ENCODE results near the gene HMGN3. TPM values are rescaled to one million over a fixed set of nuclear protein-coding genes. Genes with fewer than 3 reads are reported as not detected.

HMGN3 gene
- total RNA-seq, 1 donor from 2014 or later, result 29.9 TPM

GRCh38 chr6:79226660-79227059 is 7.8 kb downstream of the HMGN3 start:
- H3K27ac Mint-ChIP-seq, result no peak overlapping the region
- intact Hi-C loops (cut with micrococcal nuclease), result no loop called here
- no peak overlapping the region for H3K4me3 Mint-ChIP-seq
- H3K27me3 Mint-ChIP-seq, result no peaks in the 10 kb centered on the region
- no peak for DNase-seq
- no peaks in the 10 kb centered on the region for H3K36me3 Mint-ChIP-seq (ENCODE audit: low read depth)
- ChIA-PET POLR2A (no interaction called here), CTCF (no interaction called here)
- ATAC-seq (ENCODE audit: low read depth), result no peak
- TF ChIP-seq, protein P1, sequence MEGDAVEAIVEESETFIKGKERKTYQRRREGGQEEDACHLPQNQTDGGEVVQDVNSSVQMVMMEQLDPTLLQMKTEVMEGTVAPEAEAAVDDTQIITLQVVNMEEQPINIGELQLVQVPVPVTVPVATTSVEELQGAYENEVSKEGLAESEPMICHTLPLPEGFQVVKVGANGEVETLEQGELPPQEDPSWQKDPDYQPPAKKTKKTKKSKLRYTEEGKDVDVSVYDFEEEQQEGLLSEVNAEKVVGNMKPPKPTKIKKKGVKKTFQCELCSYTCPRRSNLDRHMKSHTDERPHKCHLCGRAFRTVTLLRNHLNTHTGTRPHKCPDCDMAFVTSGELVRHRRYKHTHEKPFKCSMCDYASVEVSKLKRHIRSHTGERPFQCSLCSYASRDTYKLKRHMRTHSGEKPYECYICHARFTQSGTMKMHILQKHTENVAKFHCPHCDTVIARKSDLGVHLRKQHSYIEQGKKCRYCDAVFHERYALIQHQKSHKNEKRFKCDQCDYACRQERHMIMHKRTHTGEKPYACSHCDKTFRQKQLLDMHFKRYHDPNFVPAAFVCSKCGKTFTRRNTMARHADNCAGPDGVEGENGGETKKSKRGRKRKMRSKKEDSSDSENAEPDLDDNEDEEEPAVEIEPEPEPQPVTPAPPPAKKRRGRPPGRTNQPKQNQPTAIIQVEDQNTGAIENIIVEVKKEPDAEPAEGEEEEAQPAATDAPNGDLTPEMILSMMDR (IDR thresholded peaks at IDR 0.05), result no peak
- H3K9me3 Mint-ChIP-seq, result no peaks in the 10 kb centered on the region
- H3K4me1 Mint-ChIP-seq, result no peaks in the 10 kb centered on the region

DNA sequence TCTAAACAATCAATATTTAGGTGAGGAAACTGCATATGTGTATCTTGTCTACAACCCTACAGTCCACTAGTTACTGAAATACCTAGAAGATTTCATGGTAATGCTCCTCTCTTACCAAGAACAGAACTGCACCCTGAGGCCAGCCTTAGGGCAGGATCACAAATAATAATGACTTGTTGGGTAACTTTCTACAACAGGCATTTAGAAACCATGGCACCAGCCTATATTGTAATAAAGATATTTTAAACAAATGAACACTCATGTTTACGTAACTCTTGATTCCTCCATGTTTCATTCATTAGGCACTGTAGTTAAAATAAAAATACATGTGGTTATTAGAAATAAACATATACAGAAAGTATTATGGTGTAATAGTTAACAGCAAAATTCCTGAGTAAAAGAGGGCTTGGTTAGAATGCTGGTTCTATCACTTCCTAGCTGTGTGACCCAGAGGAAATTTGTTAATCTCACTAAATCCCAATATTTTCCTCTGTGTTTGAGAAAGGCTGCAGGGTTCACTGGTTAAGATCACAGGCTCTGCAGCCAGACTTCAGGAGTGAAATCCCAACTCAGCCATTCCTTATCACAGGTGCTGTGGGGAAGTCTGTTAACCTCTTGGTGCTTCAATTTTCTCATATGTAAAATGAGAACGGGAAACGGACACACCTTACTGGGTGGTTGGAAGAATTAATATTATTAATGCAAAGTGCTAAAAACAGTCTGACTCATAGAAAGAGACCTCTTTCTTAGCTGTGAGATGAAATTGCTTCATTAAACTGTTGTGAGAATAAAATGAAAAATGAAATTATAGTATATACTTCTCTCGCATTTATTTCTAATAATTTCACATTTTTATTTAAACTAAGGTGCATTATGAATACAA is 8.5 kb downstream of the HMGN3 start:
- Mint-ChIP-seq H3K27ac (no peak overlapping the region), H3K27me3 (no peaks in the 10 kb centered on the region), H3K36me3 (ENCODE audit: low read depth) (peaks cover 3% of the 10 kb centered on the region), H3K4me1 (no peaks in the 10 kb centered on the region), H3K4me3 (no peak overlapping the region), H3K9me3 (no peaks in the 10 kb centered on the region)
- DNase-seq (no peak), ATAC-seq (ENCODE audit: low read depth) (no peak)
- ChIA-PET POLR2A (no interaction called here), CTCF (no interaction called here)
- TF ChIP-seq, protein P1 (IDR thresholded peaks at IDR 0.05), result no peak
- intact Hi-C loops (cut with micrococcal nuclease), result no loop called here

DNA sequence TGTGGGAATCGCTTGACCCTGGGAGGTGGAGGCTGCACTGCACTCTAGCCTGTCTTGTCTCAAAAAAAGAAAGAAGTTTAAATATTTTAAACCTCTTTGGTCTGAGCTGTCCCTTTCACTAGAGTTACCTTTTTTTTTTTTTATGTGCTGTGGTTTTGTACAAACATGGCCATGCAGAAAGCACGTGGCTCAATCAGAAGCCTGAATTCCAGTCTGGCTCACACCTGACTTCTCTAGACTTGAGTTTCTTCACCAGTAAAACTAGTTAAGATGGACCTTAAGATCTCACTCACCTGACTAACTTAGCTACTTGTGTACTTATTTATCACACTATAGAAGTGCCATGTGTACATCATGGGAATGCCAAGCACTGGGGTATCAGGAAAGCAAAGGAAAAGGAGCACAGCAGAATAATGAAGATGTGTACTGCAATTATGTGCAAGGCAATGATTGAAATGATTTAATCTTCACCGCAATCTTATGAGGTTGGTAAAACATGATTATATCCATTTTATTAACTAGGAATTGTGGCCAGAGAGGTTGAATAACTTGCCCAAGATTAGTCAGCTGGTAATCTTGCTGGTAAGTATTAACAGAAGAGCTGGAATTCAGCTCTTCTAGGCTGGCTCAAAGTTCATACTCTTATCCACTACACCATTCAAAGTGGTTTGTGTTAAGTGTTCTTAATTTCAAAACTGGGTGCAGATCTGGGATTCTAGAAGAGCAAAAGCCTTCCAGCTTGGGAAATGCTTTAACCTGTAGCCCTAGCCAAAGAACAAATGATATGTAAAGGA is 10.7 kb downstream of the HMGN3 start:
- ATAC-seq (ENCODE audit: low read depth), result no peak
- Mint-ChIP-seq H3K4me3 (no peak overlapping the region), H3K4me1 (no peaks in the 10 kb centered on the region), H3K9me3 (peaks cover 5% of the 10 kb centered on the region), H3K36me3 (ENCODE audit: low read depth) (peaks cover 9% of the 10 kb centered on the region), H3K27ac (no peak overlapping the region), H3K27me3 (no peaks in the 10 kb centered on the region)
- DNase-seq, result no peak
- TF ChIP-seq, protein P1 (IDR thresholded peaks at IDR 0.05), result no peak
- POLR2A ChIA-PET, result no interaction called here
- CTCF ChIA-PET, result no interaction called here
- intact Hi-C loops (cut with micrococcal nuclease), result no loop called here

DNA sequence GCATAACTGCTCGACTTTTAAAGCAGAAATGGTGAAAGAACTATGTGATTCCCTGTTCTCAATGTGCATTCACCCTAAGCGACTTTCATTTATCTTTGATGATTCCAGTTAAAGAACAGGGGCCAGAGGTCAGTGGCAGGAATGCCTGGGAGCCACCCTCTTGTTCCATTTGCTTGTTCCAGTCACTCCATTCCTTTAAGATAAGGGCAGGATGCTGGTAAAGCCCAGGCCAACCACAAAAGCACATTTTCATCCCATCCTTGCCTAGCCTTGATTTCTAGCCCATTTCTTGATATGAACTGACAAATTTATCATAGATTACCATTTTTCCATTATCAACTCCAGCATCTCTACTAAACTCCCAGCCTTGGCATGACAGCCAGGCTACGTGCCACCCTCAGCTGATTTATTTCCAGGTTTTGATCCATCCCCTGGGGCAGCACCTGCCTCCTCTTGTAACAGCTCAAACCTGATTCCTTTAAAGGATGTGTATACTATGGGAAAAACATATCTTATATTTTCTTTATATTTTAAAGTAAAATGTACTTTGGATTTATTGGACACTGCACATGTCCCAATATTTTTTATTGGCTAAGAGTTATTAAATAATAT is 19.2 kb downstream of the HMGN3 start:
- POLR2A ChIA-PET, result no interaction called here
- Mint-ChIP-seq H3K4me3 (no peak overlapping the region), H3K27ac (no peak overlapping the region), H3K9me3 (peaks cover 4% of the 10 kb centered on the region), H3K36me3 (ENCODE audit: low read depth) (peaks cover 14% of the 10 kb centered on the region), H3K4me1 (no peaks in the 10 kb centered on the region), H3K27me3 (no peaks in the 10 kb centered on the region)
- intact Hi-C loops (cut with micrococcal nuclease), result no loop called here
- TF ChIP-seq, protein P1 (IDR thresholded peaks at IDR 0.05), result no peak
- DNase-seq, result no peak
- CTCF ChIA-PET, result no interaction called here
- ATAC-seq (ENCODE audit: low read depth), result no peak

DNA sequence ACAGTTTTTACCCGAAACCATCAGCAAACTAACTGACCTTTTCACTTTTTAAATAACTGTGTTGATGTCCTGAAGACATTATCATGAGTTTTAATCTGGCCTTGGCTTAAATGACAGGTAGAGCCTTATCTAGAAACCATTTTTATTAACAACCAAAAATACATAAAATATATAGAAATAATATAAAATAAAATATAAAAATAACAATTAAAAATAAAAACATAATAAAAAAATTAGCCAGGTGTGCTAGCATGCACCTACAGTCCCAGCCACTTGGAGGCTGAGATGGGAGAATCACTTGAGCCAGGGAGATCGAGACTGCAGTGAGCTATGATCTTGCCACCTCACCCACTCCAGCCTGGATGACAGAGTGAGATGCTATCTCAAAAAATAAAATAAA is 21.6 kb downstream of the HMGN3 start:
- TF ChIP-seq, protein P1 (IDR thresholded peaks at IDR 0.05), result no peak
- ATAC-seq (ENCODE audit: low read depth) (no peak), DNase-seq (no peak)
- no peaks in the 10 kb centered on the region for H3K4me1 Mint-ChIP-seq
- no peak overlapping the region for H3K27ac Mint-ChIP-seq
- intact Hi-C loops (cut with micrococcal nuclease), result no loop called here
- H3K4me3 Mint-ChIP-seq, result no peak overlapping the region
- no peaks in the 10 kb centered on the region for H3K27me3 Mint-ChIP-seq
- H3K9me3 Mint-ChIP-seq, result no peaks in the 10 kb centered on the region
- peaks cover 17% of the 10 kb centered on the region for H3K36me3 Mint-ChIP-seq (ENCODE audit: low read depth)
- CTCF ChIA-PET, result no interaction called here
- POLR2A ChIA-PET, result no interaction called here
